Naive thymus-derived CD8-positive, alpha-beta T cell (primary cell): ENCODE measurements around the gene MEFV. TPM values are rescaled to one million over a fixed set of nuclear protein-coding genes. Genes with fewer than 3 reads are reported as not detected.

ENCODE experiments used
- ATAC-seq, 2 donors: fragments of 150-1000 bp; cut with Tn5 transposase in 1 of 2; sonication (Bioruptor Pico), chemical (Tn5 transposase) in 1 of 2; 1 replicate in 1 of 2; 2 replicates in 1 of 2; pipeline ENCODE4 v1.10.0; 2021; ENCODE audit warnings: mild to moderate bottlenecking in 2 of 2, moderate library complexity in 2 of 2
- POLR2A ChIA-PET: fragments of 350-600 bp; sonication (Branson Sonifier 250); formaldehyde crosslinking; loops from one replicate; lab custom pipeline; 2021; ENCODE audit warnings: antibody characterized with exemption; lab: Charles Lee
- DNase-seq, 10 donors: peaks; one replicate each; pipeline versions ENCODE4 v3.0.0 to v3.0.0-alpha.2; 2020 to 2022
- H3K27ac Mint-ChIP-seq, 10 donors: one replicate each; pipeline ENCODE4 v1.8.0; 2020 to 2022; ENCODE audit warnings: mild to moderate bottlenecking in 10 of 10, mixed read lengths in 10 of 10, moderate library complexity in 4 of 10, inconsistent platforms in 1 of 10
- H3K27me3 Mint-ChIP-seq, 5 donors: one replicate each; pipeline ENCODE4 v1.8.0; 2021 to 2022; ENCODE audit warnings: mixed read lengths in 5 of 5
- H3K36me3 Mint-ChIP-seq, 3 donors: one replicate each; pipeline ENCODE4 v1.8.0; 2020 to 2022; ENCODE audit warnings: mixed read lengths in 3 of 3, mild to moderate bottlenecking in 2 of 3, inconsistent platforms in 1 of 3
- H3K4me1 Mint-ChIP-seq, 4 donors: one replicate each; pipeline ENCODE4 v1.8.0; 2021 to 2022; ENCODE audit warnings: mixed read lengths in 4 of 4
- H3K4me3 Mint-ChIP-seq, 10 donors: one replicate each; pipeline ENCODE4 v1.8.0; 2020 to 2022; ENCODE audit warnings: mild to moderate bottlenecking in 10 of 10, mixed read lengths in 10 of 10, moderate library complexity in 6 of 10, inconsistent platforms in 1 of 10
- H3K9me3 Mint-ChIP-seq, 9 donors: one replicate each; pipeline ENCODE4 v1.8.0; 2020 to 2022; ENCODE audit warnings: mixed read lengths in 9 of 9, mild to moderate bottlenecking in 3 of 9, inconsistent platforms in 1 of 9, moderate library complexity in 1 of 9
- polyA plus RNA-seq, 3 donors: library from polyadenylated mRNA; unstranded; fragments of 300-500 nt; fragmentation: Illumina TruSeq; gene quantifications; one replicate each; pipeline ENCODE4 v1.2.3, GENCODE V29; 2021
- total RNA-seq, 8 experiments: library from RNA in 2 of 8; stranded (reverse) in 2 of 8; gene quantifications; one replicate each; pipeline ENCODE4 v1.2.3 and lab custom pipeline; 2021 to 2026

Gene MEFV
- total and polyA plus RNA-seq, 5 experiments from 2014 or later: 0.41 to 0.60 TPM; not detected in 3

DNA sequence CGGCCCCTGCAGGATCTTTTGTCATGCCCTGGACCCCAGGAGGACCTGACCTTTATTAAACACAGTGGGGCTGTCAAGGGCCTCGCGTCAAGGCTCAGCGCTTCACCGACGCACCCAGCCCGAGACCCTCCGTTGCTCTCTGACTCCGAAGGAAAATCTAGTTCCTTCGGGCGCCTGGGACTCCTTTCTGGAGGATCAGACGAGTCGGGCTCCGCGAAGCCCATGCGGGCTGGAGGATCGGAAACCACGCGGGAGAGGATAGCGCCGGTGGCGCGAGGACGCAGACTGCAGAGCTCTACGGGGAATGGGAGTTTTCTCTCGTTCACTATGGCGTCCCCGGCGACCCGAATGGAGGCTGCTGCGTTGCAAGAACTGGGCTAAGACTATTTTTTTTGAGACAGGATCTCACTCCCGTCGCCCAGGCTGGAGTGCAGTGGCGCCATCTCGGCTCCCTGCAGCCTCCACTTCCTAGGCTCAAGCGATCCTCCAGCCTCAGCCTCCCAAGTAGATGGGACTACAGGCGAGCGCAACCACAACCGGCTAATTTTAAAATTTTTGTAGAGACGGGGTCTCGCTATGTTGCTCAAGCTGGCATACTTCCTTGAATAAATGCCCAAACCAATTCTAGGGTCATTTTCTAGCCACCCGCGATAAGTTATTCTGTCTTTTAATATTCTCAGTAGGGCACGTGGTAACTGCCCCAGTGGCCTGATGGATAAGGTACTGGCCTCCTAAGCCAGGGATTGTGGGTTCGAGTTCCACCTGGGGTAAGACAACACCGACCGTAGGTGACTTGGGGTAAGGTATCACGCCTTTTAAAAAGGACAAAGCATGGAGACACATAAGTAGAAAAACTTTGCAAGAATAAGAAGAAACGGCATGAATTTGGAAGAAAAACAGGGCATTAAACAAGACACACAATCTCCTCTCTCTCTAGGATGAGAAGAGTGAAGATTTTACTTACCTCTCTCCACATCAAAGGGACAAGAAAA, 62.9 kb downstream of the MEFV start:
- Mint-ChIP-seq H3K4me1 (peaks cover 14 to 29% (median 24%) of the 10 kb centered on the region in 4 donors), H3K4me3 (no peak overlapping the region), H3K27ac (no peak overlapping the region), H3K36me3 (peaks cover 2 to 7% (median 4%) of the 10 kb centered on the region in 3 donors), H3K27me3 (peaks cover 31 to 80% (median 52%) of the 10 kb centered on the region in 5 donors), H3K9me3 (peaks cover 0 to 13% (median 0%) of the 10 kb centered on the region in 9 donors)
- DNase-seq (no peak), ATAC-seq (no peak)
- POLR2A ChIA-PET: interaction anchor here (0.8 to 1.7 kb wide), 2 partner anchors 11 to 22 kb away, joined by 3 to 6 read pairs; no protein-coding TSS in a partner anchor

DNA sequence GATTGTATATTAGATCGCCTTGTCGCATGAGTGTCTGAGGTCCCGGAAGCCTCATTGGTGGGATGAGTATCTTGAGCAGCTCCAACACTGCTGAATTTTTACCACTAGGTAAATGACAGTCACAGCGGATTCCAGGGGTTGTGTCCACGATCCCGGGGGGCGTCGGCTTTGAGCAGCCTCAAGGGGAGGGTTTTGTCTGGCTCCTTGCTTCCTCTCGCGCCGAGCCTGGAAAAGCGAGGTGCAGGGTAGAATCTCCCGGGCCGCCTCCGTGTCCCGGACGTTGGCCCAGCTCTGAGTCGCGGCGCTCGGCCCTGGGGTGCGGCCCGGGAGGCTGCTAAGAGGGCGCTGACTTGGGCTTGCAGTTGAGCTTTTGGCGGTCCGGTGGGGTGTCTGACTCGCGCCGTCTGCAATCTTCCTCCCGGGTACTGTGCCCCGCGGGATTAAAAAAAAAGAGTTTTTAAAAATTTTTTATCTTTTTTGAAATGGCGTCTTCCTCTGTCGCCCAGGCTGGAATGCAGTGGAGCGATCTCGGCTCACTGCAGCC, 63.9 kb downstream of the MEFV start:
- Mint-ChIP-seq H3K4me1 (peaks cover 18 to 37% (median 31%) of the 10 kb centered on the region in 4 donors), H3K4me3 (no peak overlapping the region), H3K36me3 (peaks cover 2 to 7% (median 4%) of the 10 kb centered on the region in 3 donors), H3K9me3 (peaks cover 0 to 13% (median 2%) of the 10 kb centered on the region in 9 donors), H3K27me3 (peaks cover 31 to 82% (median 53%) of the 10 kb centered on the region in 5 donors), H3K27ac (no peak overlapping the region)
- POLR2A ChIA-PET: interaction anchor here (0.6 to 1.8 kb wide), 4 partner anchors 10 to 21 kb away, joined by 3 to 8 read pairs (median 4); no protein-coding TSS in a partner anchor
- no peak for ATAC-seq
- DNase-seq: no peak

Other genes with a start within 250 kb of the MEFV start
- gene CLDN9, start 243.7 kb downstream of the MEFV start, total RNA-seq: not detected
- gene CLDN9, start 243.7 kb downstream of the MEFV start, polyA plus RNA-seq: not detected
- gene CLDN6, start 238.4 kb downstream of the MEFV start, total RNA-seq: not detected
- not detected for gene CLDN6, start 238.4 kb downstream of the MEFV start, polyA plus RNA-seq
- gene TNFRSF12A, start 236.3 kb downstream of the MEFV start, total RNA-seq: under 1 TPM in 1 of 2 experiments, not detected in 1; 0.57 TPM
- gene TNFRSF12A, start 236.3 kb downstream of the MEFV start, polyA plus RNA-seq: under 1 TPM in 1 of 3 donors, not detected in 2; 0.33 TPM
- gene HCFC1R1, start 232.7 kb downstream of the MEFV start, total RNA-seq: 10 to 100 TPM; 14.0 to 15.1 TPM
- 10 to 100 TPM; 13.1 to 16.5 (median 16.5) TPM for gene HCFC1R1, start 232.7 kb downstream of the MEFV start, polyA plus RNA-seq
- 10 to 100 TPM; 24.2 to 24.9 TPM for gene THOC6, start 232.6 kb downstream of the MEFV start, total RNA-seq
- gene THOC6, start 232.6 kb downstream of the MEFV start, polyA plus RNA-seq: 10 to 100 TPM; 45.2 to 59.0 (median 58.8) TPM
- not detected for gene BICDL2, start 219.7 kb downstream of the MEFV start, total RNA-seq
- not detected for gene BICDL2, start 219.7 kb downstream of the MEFV start, polyA plus RNA-seq
- under 1 TPM; 0.38 to 0.60 TPM for gene MMP25, start 210.1 kb downstream of the MEFV start, total RNA-seq
- under 1 TPM; 0.36 to 0.94 (median 0.60) TPM for gene MMP25, start 210.1 kb downstream of the MEFV start, polyA plus RNA-seq
- 100 to 1,000 TPM; 363 to 375 TPM for gene IL32, start 191.0 kb downstream of the MEFV start, total RNA-seq
- gene IL32, start 191.0 kb downstream of the MEFV start, polyA plus RNA-seq: 1,000 to 10,000 TPM; 1,686 to 2,118 (median 1,952) TPM
- gene ZSCAN10, start 157.3 kb downstream of the MEFV start, total RNA-seq: under 1 TPM in 1 of 2 experiments, not detected in 1; 0.26 TPM
- gene ZSCAN10, start 157.3 kb downstream of the MEFV start, polyA plus RNA-seq: not detected
- gene ZNF205, start 144.0 kb downstream of the MEFV start, total RNA-seq: not detected
- not detected for gene ZNF205, start 144.0 kb downstream of the MEFV start, polyA plus RNA-seq
- gene ZNF213, start 121.6 kb downstream of the MEFV start, total RNA-seq: 1 to 10 TPM; 8.9 to 9.2 TPM
- gene ZNF213, start 121.6 kb downstream of the MEFV start, polyA plus RNA-seq: 1 to 10 TPM in 1 of 3 donors, under 1 TPM in 2; 0.27 to 2.5 (median 0.90) TPM
- not detected for gene OR1F1, start 68.4 kb downstream of the MEFV start, total RNA-seq
- not detected for gene OR1F1, start 68.4 kb downstream of the MEFV start, polyA plus RNA-seq
- gene ZNF200, start 21.5 kb downstream of the MEFV start, total RNA-seq: 10 to 100 TPM; 24.5 to 25.8 TPM
- 10 to 100 TPM in 2 of 3 donors, 1 to 10 TPM in 1; 6.8 to 14.3 (median 13.9) TPM for gene ZNF200, start 21.5 kb downstream of the MEFV start, polyA plus RNA-seq
- gene ZNF263, start 26.9 kb upstream of the MEFV start, total RNA-seq: 10 to 100 TPM; 53.5 to 60.1 TPM
- 10 to 100 TPM; 33.9 to 62.2 (median 54.2) TPM for gene ZNF263, start 26.9 kb upstream of the MEFV start, polyA plus RNA-seq
- 10 to 100 TPM; 12.6 to 15.6 TPM for gene TIGD7, start 48.8 kb upstream of the MEFV start, total RNA-seq
- 1 to 10 TPM; 5.8 to 7.0 (median 5.8) TPM for gene TIGD7, start 48.8 kb upstream of the MEFV start, polyA plus RNA-seq
- gene ZNF75A, start 48.9 kb upstream of the MEFV start, total RNA-seq: 100 to 1,000 TPM; 117 to 128 TPM
- 10 to 100 TPM; 18.2 to 32.3 (median 23.6) TPM for gene ZNF75A, start 48.9 kb upstream of the MEFV start, polyA plus RNA-seq
- gene OR2C1, start 99.3 kb upstream of the MEFV start, total RNA-seq: not detected
- gene OR2C1, start 99.3 kb upstream of the MEFV start, polyA plus RNA-seq: under 1 TPM in 2 of 3 donors, not detected in 1; 0.39 TPM
- gene ZSCAN32, start 144.4 kb upstream of the MEFV start, total RNA-seq: 10 to 100 TPM; 26.8 to 28.4 TPM
- gene ZSCAN32, start 144.4 kb upstream of the MEFV start, polyA plus RNA-seq: 10 to 100 TPM in 2 of 3 donors, 1 to 10 TPM in 1; 8.6 to 20.8 (median 19.0) TPM
- gene ZNF174, start 144.6 kb upstream of the MEFV start, total RNA-seq: 10 to 100 TPM; 17.1 to 19.7 TPM
- gene ZNF174, start 144.6 kb upstream of the MEFV start, polyA plus RNA-seq: 10 to 100 TPM; 12.3 to 18.8 (median 14.0) TPM
- 1 to 10 TPM; 5.7 to 5.8 TPM for gene ZNF597, start 186.9 kb upstream of the MEFV start, total RNA-seq
- gene ZNF597, start 186.9 kb upstream of the MEFV start, polyA plus RNA-seq: 1 to 10 TPM; 1.1 to 2.3 (median 1.9) TPM
- gene NAA60, start 187.0 kb upstream of the MEFV start, total RNA-seq: 10 to 100 TPM; 68.5 to 74.4 TPM
- gene NAA60, start 187.0 kb upstream of the MEFV start, polyA plus RNA-seq: 10 to 100 TPM; 36.9 to 56.1 (median 44.4) TPM
- not detected for gene C16orf90, start 238.9 kb upstream of the MEFV start, total RNA-seq
- under 1 TPM in 1 of 3 donors, not detected in 2; 0.26 TPM for gene C16orf90, start 238.9 kb upstream of the MEFV start, polyA plus RNA-seq
- 10 to 100 TPM; 26.4 to 28.3 TPM for gene CLUAP1, start 244.4 kb upstream of the MEFV start, total RNA-seq
- 10 to 100 TPM; 37.6 to 43.1 (median 38.1) TPM for gene CLUAP1, start 244.4 kb upstream of the MEFV start, polyA plus RNA-seq